ENCODE results near the gene AP1G1.

- TF ChIP-seq, protein P1, sequence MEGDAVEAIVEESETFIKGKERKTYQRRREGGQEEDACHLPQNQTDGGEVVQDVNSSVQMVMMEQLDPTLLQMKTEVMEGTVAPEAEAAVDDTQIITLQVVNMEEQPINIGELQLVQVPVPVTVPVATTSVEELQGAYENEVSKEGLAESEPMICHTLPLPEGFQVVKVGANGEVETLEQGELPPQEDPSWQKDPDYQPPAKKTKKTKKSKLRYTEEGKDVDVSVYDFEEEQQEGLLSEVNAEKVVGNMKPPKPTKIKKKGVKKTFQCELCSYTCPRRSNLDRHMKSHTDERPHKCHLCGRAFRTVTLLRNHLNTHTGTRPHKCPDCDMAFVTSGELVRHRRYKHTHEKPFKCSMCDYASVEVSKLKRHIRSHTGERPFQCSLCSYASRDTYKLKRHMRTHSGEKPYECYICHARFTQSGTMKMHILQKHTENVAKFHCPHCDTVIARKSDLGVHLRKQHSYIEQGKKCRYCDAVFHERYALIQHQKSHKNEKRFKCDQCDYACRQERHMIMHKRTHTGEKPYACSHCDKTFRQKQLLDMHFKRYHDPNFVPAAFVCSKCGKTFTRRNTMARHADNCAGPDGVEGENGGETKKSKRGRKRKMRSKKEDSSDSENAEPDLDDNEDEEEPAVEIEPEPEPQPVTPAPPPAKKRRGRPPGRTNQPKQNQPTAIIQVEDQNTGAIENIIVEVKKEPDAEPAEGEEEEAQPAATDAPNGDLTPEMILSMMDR (conservative IDR thresholded peaks at IDR 0.05; ENCODE audit: low read length), result no peak
- no peak for TF ChIP-seq EZH2phosphoT487 (IDR thresholded peaks at IDR 0.05; ENCODE audit: borderline replicate concordance, low read depth, low read length)
These were observed 5.3 kb downstream of the AP1G1 start for GRCh38 chr16:71803305-71803690.

Data from OCI-LY7 (cell line).